Measurements from ENCODE around the gene MAML2. TPM values are rescaled to one million over a fixed set of nuclear protein-coding genes. Genes with fewer than 3 reads are reported as not detected.

MAML2 gene
- total and polyA plus RNA-seq, 4 donors, result 0.56 to 2.1 (median 1.4) TPM

GRCh38 chr11:96196181-96196662, 146.8 kb downstream of the MAML2 start:
- no peak for DNase-seq (ENCODE audit: low spot score)
- no peaks in the 10 kb centered on the region for H3K36me3 ChIP-seq (ENCODE audit: control insufficient read depth in 4 of 4, insufficient read depth in 3 of 4, low read depth in 1 of 4, low read length in 3 of 4)
- H3K27me3 ChIP-seq (ENCODE audit: control insufficient read depth in 4 of 4, insufficient read depth in 4 of 4, low read length in 3 of 4), result peaks cover 0 to 2% (median 0%) of the 10 kb centered on the region in 4 donors
- 71% methylated on average over 7 of the region's 7 CpGs for WGBS
- no peak overlapping the region for H3K9ac ChIP-seq (ENCODE audit: low read depth in 1 of 2, low read length in 2 of 2)
- H3K27ac ChIP-seq (ENCODE audit: low read depth in 1 of 2, low read length in 2 of 2), result no peak overlapping the region
- no peak for TF ChIP-seq GABPA (IDR thresholded peaks at IDR 0.05 in 1 of 2, conservative IDR thresholded peaks at IDR 0.05 in 1 of 2)
- TF ChIP-seq EGR1 (IDR thresholded peaks at IDR 0.05; ENCODE audit: low read depth in 2 of 2), result no peak
- H3K4me3 ChIP-seq (ENCODE audit: low read depth in 1 of 3, low read length in 3 of 3), result no peak overlapping the region
- peaks cover 0 to 4% (median 1%) of the 10 kb centered on the region in 4 donors for H3K4me1 ChIP-seq (ENCODE audit: control insufficient read depth in 4 of 4, insufficient read depth in 4 of 4, low read length in 3 of 4)
- H3K9me3 ChIP-seq (ENCODE audit: control insufficient read depth in 4 of 4, low read length in 3 of 4), result no peaks in the 10 kb centered on the region

GRCh38 chr11:96195671-96196070, 147.3 kb downstream of the MAML2 start:
- Histone ChIP-seq H3K9me3 (ENCODE audit: control insufficient read depth in 4 of 4, low read length in 3 of 4) (no peaks in the 10 kb centered on the region), H3K36me3 (ENCODE audit: control insufficient read depth in 4 of 4, insufficient read depth in 3 of 4, low read depth in 1 of 4, low read length in 3 of 4) (no peaks in the 10 kb centered on the region)
- TF ChIP-seq JUND (IDR thresholded peaks at IDR 0.05) (no peak), ATF3 (IDR thresholded peaks at IDR 0.05) (no peak)

GRCh38 chr11:96194581-96195374, 148.2 kb downstream of the MAML2 start:
- TF ChIP-seq FOXA1 (IDR thresholded peaks at IDR 0.05), result no peak
- no peak for TF ChIP-seq FOXA2 (IDR thresholded peaks at IDR 0.05)
- no peak for TF ChIP-seq HNF4G (IDR thresholded peaks at IDR 0.05)
- TF ChIP-seq ZBTB33 (IDR thresholded peaks at IDR 0.05), result no peak
- TF ChIP-seq RAD21 (IDR thresholded peaks at IDR 0.05), result no peak
- TF ChIP-seq TAF1 (conservative IDR thresholded peaks at IDR 0.05), result no peak
- TF ChIP-seq ATF3 (IDR thresholded peaks at IDR 0.05), result no peak
- no peak for TF ChIP-seq CTCF (IDR thresholded peaks at IDR 0.05; ENCODE audit: low read depth, low read length, missing input control)
- no peak for TF ChIP-seq HNF4A (conservative IDR thresholded peaks at IDR 0.05)
- Histone ChIP-seq H3K9ac (ENCODE audit: low read depth in 1 of 2, low read length in 2 of 2) (no peak overlapping the region), H3K36me3 (ENCODE audit: control insufficient read depth in 4 of 4, insufficient read depth in 3 of 4, low read depth in 1 of 4, low read length in 3 of 4) (no peaks in the 10 kb centered on the region), H3K9me3 (ENCODE audit: control insufficient read depth in 4 of 4, low read length in 3 of 4) (no peaks in the 10 kb centered on the region), H3K27ac (ENCODE audit: low read depth in 1 of 2, low read length in 2 of 2) (no peak overlapping the region), H3K4me3 (ENCODE audit: low read depth in 1 of 3, low read length in 3 of 3) (no peak overlapping the region), H3K4me1 (ENCODE audit: control insufficient read depth in 4 of 4, insufficient read depth in 4 of 4, low read length in 3 of 4) (peaks cover 0 to 4% (median 1%) of the 10 kb centered on the region in 4 donors), H3K27me3 (ENCODE audit: control insufficient read depth in 4 of 4, insufficient read depth in 4 of 4, low read length in 3 of 4) (peaks cover 0 to 2% (median 0%) of the 10 kb centered on the region in 4 donors)
- DNase-seq (ENCODE audit: low spot score), result no peak
- WGBS, result 34% methylated on average over 1 of the region's 1 CpG

More at GRCh38 chr11:96195671-96196070, 147.3 kb downstream of the MAML2 start:
- no peak for DNase-seq (ENCODE audit: low spot score)
- Histone ChIP-seq H3K4me3 (ENCODE audit: low read depth in 1 of 3, low read length in 3 of 3) (no peak overlapping the region), H3K9ac (ENCODE audit: low read depth in 1 of 2, low read length in 2 of 2) (no peak overlapping the region), H3K4me1 (ENCODE audit: control insufficient read depth in 4 of 4, insufficient read depth in 4 of 4, low read length in 3 of 4) (peaks cover 0 to 4% (median 1%) of the 10 kb centered on the region in 4 donors), H3K27me3 (ENCODE audit: control insufficient read depth in 4 of 4, insufficient read depth in 4 of 4, low read length in 3 of 4) (peaks cover 0 to 2% (median 0%) of the 10 kb centered on the region in 4 donors), H3K27ac (ENCODE audit: low read depth in 1 of 2, low read length in 2 of 2) (no peak overlapping the region)
- WGBS, result 87% methylated on average over 3 of the region's 3 CpGs

All from liver (tissue), 9 donors.